GM19467 (cell line): ENCODE results near the gene UBE2E3.
A peak's percentile ranks its signal among the peaks of the same experiment; 100 is the strongest.
"Not testable (repeated sequence)": the region's sequence is repeated elsewhere in the genome, so short reads cannot be mapped to it uniquely, and the experiment has no call there.

Experiments used
- ATAC-seq: cut with Tn5 transposase; IDR thresholded peaks from one replicate; pipeline ENCODE4 v1.9.1; 2021; ENCODE audit warnings: mild to moderate bottlenecking, moderate library complexity; ENCODE audit not compliant: unreplicated experiment

Gene UBE2E3

GRCh38 chr2:181022652-181023051, 42.2 kb downstream of the UBE2E3 start:
- no peak for ATAC-seq

GRCh38 chr2:181025004-181025403, 44.6 kb downstream of the UBE2E3 start:
- no peak for ATAC-seq

GRCh38 chr2:181036445-181036844, 56.0 kb downstream of the UBE2E3 start:
- ATAC-seq = peak; percentile 62

- ATAC-seq = peak; percentile 63
Measured at GRCh38 chr2:181036848-181037603, 56.6 kb downstream of the UBE2E3 start.

- no peak for ATAC-seq
Measured at GRCh38 chr2:181037922-181038321, 57.5 kb downstream of the UBE2E3 start.

GRCh38 chr2:181038796-181039195, 58.4 kb downstream of the UBE2E3 start:
- ATAC-seq = no peak

- not testable (repeated sequence) for ATAC-seq
Measured at GRCh38 chr2:181040839-181041238, 60.4 kb downstream of the UBE2E3 start.

- no peak for ATAC-seq
Measured at GRCh38 chr2:181041661-181042060, 61.3 kb downstream of the UBE2E3 start.

- ATAC-seq = no peak
Measured at GRCh38 chr2:181042706-181043105, 62.3 kb downstream of the UBE2E3 start.

- ATAC-seq = no peak
Measured at GRCh38 chr2:181046833-181047232, 66.4 kb downstream of the UBE2E3 start.

- ATAC-seq = no peak
Measured at GRCh38 chr2:181047829-181048228, 67.4 kb downstream of the UBE2E3 start.

GRCh38 chr2:181051861-181052522, 71.6 kb downstream of the UBE2E3 start:
- no peak for ATAC-seq

GRCh38 chr2:181052523-181052891, 72.1 kb downstream of the UBE2E3 start:
- ATAC-seq = no peak

- ATAC-seq = no peak
Measured at GRCh38 chr2:181054256-181054655, 73.9 kb downstream of the UBE2E3 start.

- ATAC-seq = no peak
Measured at GRCh38 chr2:181054843-181055242, 74.4 kb downstream of the UBE2E3 start.

GRCh38 chr2:181058378-181059269, 78.2 kb downstream of the UBE2E3 start:
- peak; percentile 72 for ATAC-seq

- ATAC-seq = no peak
Measured at GRCh38 chr2:181063696-181064095, 83.3 kb downstream of the UBE2E3 start.

- ATAC-seq = no peak
Measured at GRCh38 chr2:181065458-181065857, 85.1 kb downstream of the UBE2E3 start.

GRCh38 chr2:181066333-181066732, 85.9 kb downstream of the UBE2E3 start:
- no peak for ATAC-seq

GRCh38 chr2:181070119-181070835, 89.9 kb downstream of the UBE2E3 start:
- no peak for ATAC-seq

GRCh38 chr2:181070836-181071200, 90.4 kb downstream of the UBE2E3 start:
- ATAC-seq = no peak
